Tibial nerve (tissue), 4 donors: ENCODE data around the gene TLK1. TPM values are rescaled to one million over a fixed set of nuclear protein-coding genes. Genes with fewer than 3 reads are reported as not detected.

ENCODE experiments used
- DNase-seq, 2 donors: peaks; one replicate each; pipeline ENCODE4 v3.0.0-alpha.2; 2019; ENCODE audit warnings: low spot score in 2 of 2
- H3K27ac ChIP-seq, 4 donors: fragments of 200-600 bp; sonication (generic) in 3 of 4; one replicate each; pipeline ENCODE4 v1.5.1; 2017 to 2019; ENCODE audit warnings: mild to moderate bottlenecking in 1 of 4
- H3K27me3 ChIP-seq, 2 donors: fragments of 200-600 bp; sonication (generic) in 1 of 2; one replicate each; pipeline versions ENCODE4 v1.5.1 to v1.6.0; 2017 to 2019
- H3K36me3 ChIP-seq, 3 donors: fragments of 200-600 bp; sonication (generic); one replicate each; pipeline ENCODE4 v1.5.1; 2018 to 2019
- H3K4me1 ChIP-seq, 4 donors: fragments of 200-600 bp; sonication (generic) in 3 of 4; one replicate each; pipeline ENCODE4 v1.5.1; 2017 to 2019
- H3K4me3 ChIP-seq, 4 donors: fragments of 200-600 bp; sonication (generic) in 3 of 4; one replicate each; pipeline ENCODE4 v1.5.1; 2017 to 2019; ENCODE audit warnings: mild to moderate bottlenecking in 1 of 4, moderate library complexity in 1 of 4
- H3K9me3 ChIP-seq, 4 donors: fragments of 200-600 bp; sonication (generic) in 3 of 4; one replicate each; pipeline ENCODE4 v1.5.1; 2017 to 2019
- EP300 ChIP-seq, 2 donors: sonication (generic); formaldehyde crosslinking; IDR thresholded peaks; one replicate each; pipeline ENCODE4 v1.6.1; 2017; ENCODE audit warnings: antibody characterized with exemption in 2 of 2, mild to moderate bottlenecking in 1 of 2
- POLR2A ChIP-seq, 2 donors: fragments of 450-650 bp; IDR thresholded peaks; one replicate each; pipeline ENCODE4 v1.6.1; 2017; ENCODE audit warnings: antibody characterized with exemption in 2 of 2, mild to moderate bottlenecking in 2 of 2, moderate library complexity in 2 of 2
- WGBS, 2 donors: methylation state at CpG; one replicate each; pipeline ENCODE4 v1.1.5; 2018; 5-methylcytosine and 5-hydroxymethylcytosine counted together
- total RNA-seq, 4 donors: library from RNA; depleted of rRNA; stranded (reverse); fragments of >200 nt; gene quantifications; one replicate each; pipeline ENCODE4 v1.1.0, GENCODE V29; 2016
- TF ChIP-seq, protein P1 (sequence below), 5 experiments: fragments of 200-600 bp in 3 of 5; fragments of 450-650 bp in 2 of 5; sonication (generic) in 3 of 5; IDR thresholded peaks; one replicate each; pipeline ENCODE4 v1.5.1; 2016 to 2019; ENCODE audit warnings: antibody characterized with exemption in 5 of 5, mild to moderate bottlenecking in 3 of 5, moderate library complexity in 2 of 5

TLK1 gene
- total RNA-seq, 4 donors from 2014 or later, result 25.7 to 54.7 (median 45.4) TPM

DNA sequence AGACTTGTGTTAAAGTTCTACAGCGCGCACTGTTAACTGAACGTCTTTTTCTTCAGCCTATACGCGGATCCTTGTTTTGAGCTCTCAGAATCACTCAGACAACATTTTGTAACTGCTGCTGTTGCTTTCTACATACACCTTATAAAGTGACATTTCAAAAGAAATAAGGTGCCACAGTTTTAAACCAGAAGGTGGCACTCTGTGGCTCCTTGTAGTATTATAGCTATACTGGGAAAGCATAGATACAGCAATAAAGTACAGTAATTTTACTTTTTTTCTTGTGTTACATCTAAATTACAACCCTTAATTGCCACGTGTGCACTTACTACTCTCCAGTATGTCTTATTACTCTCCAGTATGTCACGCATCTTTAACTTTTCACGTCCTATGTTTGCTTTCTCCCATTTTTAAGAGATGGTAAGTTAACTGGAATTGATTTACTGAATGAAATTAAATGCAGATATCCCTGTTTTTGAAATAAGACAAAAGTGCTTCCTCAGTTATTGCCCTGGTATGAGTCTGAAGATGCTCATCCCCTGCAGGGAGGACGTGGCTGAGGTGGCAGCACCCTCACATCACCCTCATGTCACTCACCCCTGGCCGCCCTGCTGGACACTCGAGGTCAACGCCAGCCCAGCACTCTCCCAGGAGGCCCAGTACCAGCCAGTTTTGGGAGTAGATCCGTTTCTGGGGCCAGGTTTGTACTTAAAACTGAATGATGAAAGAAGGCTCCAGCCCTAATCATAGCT is 193.9 kb downstream of the TLK1 start:
- Histone ChIP-seq H3K36me3 (peaks cover 0 to 68% (median 4%) of the 10 kb centered on the region in 3 donors), H3K27me3 (no peaks in the 10 kb centered on the region), H3K4me3 (no peak overlapping the region), H3K9me3 (no peaks in the 10 kb centered on the region), H3K27ac (no peak overlapping the region), H3K4me1 (no peaks in the 10 kb centered on the region)
- DNase-seq, result no peak
- TF ChIP-seq, protein P1, sequence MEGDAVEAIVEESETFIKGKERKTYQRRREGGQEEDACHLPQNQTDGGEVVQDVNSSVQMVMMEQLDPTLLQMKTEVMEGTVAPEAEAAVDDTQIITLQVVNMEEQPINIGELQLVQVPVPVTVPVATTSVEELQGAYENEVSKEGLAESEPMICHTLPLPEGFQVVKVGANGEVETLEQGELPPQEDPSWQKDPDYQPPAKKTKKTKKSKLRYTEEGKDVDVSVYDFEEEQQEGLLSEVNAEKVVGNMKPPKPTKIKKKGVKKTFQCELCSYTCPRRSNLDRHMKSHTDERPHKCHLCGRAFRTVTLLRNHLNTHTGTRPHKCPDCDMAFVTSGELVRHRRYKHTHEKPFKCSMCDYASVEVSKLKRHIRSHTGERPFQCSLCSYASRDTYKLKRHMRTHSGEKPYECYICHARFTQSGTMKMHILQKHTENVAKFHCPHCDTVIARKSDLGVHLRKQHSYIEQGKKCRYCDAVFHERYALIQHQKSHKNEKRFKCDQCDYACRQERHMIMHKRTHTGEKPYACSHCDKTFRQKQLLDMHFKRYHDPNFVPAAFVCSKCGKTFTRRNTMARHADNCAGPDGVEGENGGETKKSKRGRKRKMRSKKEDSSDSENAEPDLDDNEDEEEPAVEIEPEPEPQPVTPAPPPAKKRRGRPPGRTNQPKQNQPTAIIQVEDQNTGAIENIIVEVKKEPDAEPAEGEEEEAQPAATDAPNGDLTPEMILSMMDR (IDR thresholded peaks at IDR 0.05), result peak in 1 of 5 experiments; percentile 4
- TF ChIP-seq POLR2A (IDR thresholded peaks at IDR 0.05), result no peak
- no peak for TF ChIP-seq EP300 (IDR thresholded peaks at IDR 0.05)
- 81 to 88% methylated on average over 13 of the region's 13 CpGs for WGBS, 2 donors

DNA sequence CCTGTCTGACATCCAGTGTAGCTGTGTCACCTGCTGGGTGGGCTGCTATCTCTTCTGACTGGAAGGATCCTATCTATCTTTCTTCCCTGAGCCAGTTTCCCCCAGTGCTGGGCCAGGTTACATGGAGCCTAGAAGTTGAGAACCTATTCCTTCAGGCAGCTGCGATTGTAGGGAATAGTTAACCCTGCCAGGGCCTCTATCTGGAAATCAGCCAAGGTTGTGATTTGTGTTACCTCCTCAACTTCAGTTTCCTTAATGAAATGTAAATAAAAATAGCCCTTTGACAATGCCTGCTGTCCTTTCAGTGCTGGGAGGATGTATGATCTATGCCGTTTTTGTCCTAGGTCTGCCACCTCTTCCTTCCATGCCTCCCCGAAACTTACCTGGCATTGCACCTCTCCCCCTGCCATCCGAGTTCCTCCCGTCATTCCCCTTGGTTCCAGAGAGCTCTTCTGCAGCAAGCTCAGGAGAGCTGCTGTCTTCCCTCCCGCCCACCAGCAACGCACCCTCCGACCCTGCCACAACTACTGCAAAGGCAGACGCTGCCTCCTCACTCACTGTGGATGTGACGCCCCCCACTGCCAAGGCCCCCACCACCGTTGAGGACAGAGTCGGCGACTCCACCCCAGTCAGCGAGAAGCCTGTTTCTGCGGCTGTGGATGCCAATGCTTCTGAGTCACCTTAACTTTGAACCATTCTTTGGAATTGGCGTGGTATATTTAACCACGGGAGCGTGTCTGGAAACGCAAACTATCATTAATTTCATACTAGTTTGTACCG is 195.1 kb downstream of the TLK1 start:
- WGBS, 2 donors, result 79 to 82% methylated on average over 20 of the region's 20 CpGs
- Histone ChIP-seq H3K27ac (no peak overlapping the region), H3K36me3 (peaks cover 0 to 80% (median 9%) of the 10 kb centered on the region in 3 donors)

DNA sequence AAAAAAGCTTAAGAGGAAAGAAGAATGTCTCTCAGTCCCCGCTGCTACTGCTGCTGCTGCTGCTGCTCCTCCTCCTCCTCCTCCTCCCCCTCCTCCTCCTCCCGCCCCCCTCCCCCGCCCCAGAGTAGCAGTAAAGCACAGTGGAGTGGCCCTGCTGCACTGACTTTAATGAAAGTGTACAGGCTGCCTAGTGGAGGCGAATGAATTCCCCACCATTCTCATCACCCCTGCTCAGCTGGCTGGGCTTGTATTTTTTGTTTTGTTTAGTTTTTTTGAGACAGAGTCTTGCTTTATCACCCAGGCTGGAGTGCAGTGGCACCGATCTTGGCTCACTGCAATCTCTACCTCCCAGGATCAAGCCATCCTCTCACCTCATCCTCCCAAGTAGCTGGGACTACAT is 197.3 kb downstream of the TLK1 start:
- no peak overlapping the region for H3K27ac ChIP-seq
- peaks cover 0 to 88% (median 9%) of the 10 kb centered on the region in 3 donors for H3K36me3 ChIP-seq
- H3K4me3 ChIP-seq, result no peak overlapping the region
- TF ChIP-seq, protein P1 (IDR thresholded peaks at IDR 0.05), result no peak
- TF ChIP-seq EP300 (IDR thresholded peaks at IDR 0.05), result no peak
- no peak for TF ChIP-seq POLR2A (IDR thresholded peaks at IDR 0.05)
- WGBS, 2 donors, result 78% methylated on average over 5 of the region's 5 CpGs
- no peaks in the 10 kb centered on the region for H3K9me3 ChIP-seq
- H3K27me3 ChIP-seq, result no peaks in the 10 kb centered on the region
- H3K4me1 ChIP-seq, result no peaks in the 10 kb centered on the region
- no peak for DNase-seq

More for the DNA sequence above, 195.1 kb downstream of the TLK1 start:
- TF ChIP-seq EP300 (IDR thresholded peaks at IDR 0.05) (no peak), POLR2A (IDR thresholded peaks at IDR 0.05) (no peak)
- TF ChIP-seq, protein P1 (IDR thresholded peaks at IDR 0.05), result no peak
- Histone ChIP-seq H3K4me1 (no peaks in the 10 kb centered on the region), H3K4me3 (no peak overlapping the region), H3K27me3 (no peaks in the 10 kb centered on the region), H3K9me3 (no peaks in the 10 kb centered on the region)
- DNase-seq, result no peak

DNA sequence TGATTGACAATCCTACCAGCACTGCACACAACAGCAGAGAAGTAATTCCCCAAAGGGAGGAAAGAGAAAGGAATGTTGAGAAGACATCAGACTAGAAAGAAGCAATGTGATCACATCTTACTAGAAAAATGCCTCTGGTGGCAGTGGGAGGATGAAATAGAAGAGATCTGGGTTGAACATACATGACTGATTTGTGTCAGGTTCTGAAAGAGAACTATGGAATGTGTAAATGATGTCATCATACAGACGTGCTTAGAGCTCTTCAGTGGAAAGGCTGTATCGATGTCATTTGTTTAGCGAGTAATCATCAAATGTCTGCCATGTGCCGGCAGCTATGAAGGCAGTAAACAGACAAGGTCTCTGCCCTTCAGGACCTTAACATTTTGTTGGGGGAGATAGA is 206.8 kb downstream of the TLK1 start:
- no peaks in the 10 kb centered on the region for H3K27me3 ChIP-seq
- H3K36me3 ChIP-seq, result peaks cover 0 to 88% (median 4%) of the 10 kb centered on the region in 3 donors
- H3K9me3 ChIP-seq, result no peaks in the 10 kb centered on the region
- no peak for DNase-seq
- 50 to 60% methylated on average over 4 of the region's 4 CpGs for WGBS, 2 donors
- no peak overlapping the region for H3K27ac ChIP-seq
- no peak overlapping the region for H3K4me3 ChIP-seq
- TF ChIP-seq POLR2A (IDR thresholded peaks at IDR 0.05) (no peak), EP300 (IDR thresholded peaks at IDR 0.05) (no peak)
- TF ChIP-seq, protein P1 (IDR thresholded peaks at IDR 0.05), result no peak
- H3K4me1 ChIP-seq, result no peaks in the 10 kb centered on the region
